ENCODE results near the gene JAGN1. TPM values are rescaled to one million over a fixed set of nuclear protein-coding genes. Genes with fewer than 3 reads are reported as not detected.
"Not testable (repeated sequence)": the region's sequence is repeated elsewhere in the genome, so short reads cannot be mapped to it uniquely, and the experiment has no call there.

The JAGN1 gene
- total and polyA plus RNA-seq, 8 donors, result 16.3 to 27.1 (median 21.9) TPM

DNA sequence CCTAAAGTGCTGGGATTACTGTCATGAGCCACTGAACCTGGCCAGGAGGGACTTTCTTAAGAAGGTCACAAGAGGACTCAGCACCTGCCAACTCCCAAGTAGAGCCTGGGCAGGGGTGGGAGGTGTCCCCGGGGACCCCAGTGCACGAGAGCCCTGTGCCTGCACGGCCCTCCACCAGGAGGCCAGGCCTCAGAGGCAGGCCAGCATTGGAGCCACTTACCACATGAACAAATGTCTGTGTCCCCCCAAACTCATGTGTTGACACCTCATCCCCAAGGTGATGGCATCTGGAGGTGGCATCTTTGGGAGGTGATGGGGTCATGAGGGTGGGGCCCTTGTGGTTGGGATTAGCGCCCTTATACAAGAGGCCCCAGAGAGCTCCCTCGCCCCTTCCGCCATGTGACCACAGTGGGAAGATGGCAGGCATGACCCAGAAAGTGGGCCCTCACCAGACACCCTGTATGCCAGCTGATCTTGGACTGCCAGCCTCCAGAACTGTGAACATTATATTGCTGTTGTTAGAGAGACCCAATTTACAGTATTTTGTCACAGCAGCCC is 43.4 kb upstream of the JAGN1 start:
- no peak for ATAC-seq
- 88 to 94% methylated on average over 6 of the region's 6 CpGs for WGBS, 2 donors
- intact Hi-C loops (cut with DNase I), result no loop called here

GRCh38 chr3:9847870-9848269 is 42.5 kb upstream of the JAGN1 start:
- H3K36me3 ChIP-seq; H3K4me1 ChIP-seq; H3K27ac ChIP-seq; H3K4me3 ChIP-seq; H3K27me3 ChIP-seq; DNase-seq; FAIRE-seq; intact Hi-C loops (cut with DNase I); H3K9me3 ChIP-seq; ATAC-seq: not testable (repeated sequence)
- WGBS, 2 donors, result 38 to 50% methylated on average over 7 to 9 of the region's 9 CpGs

More for the DNA sequence above, 43.4 kb upstream of the JAGN1 start:
- FAIRE-seq (no peak), DNase-seq (peak in 1 of 6 donors; percentile 53)
- Histone ChIP-seq H3K36me3 (no peaks in the 10 kb centered on the region), H3K4me3 (no peak overlapping the region), H3K27ac (no peak overlapping the region), H3K9me3 (no peaks in the 10 kb centered on the region), H3K27me3 (no peaks in the 10 kb centered on the region), H3K4me1 (peaks cover 0 to 7% (median 5%) of the 10 kb centered on the region in 3 donors)
- TF ChIP-seq, protein P1, sequence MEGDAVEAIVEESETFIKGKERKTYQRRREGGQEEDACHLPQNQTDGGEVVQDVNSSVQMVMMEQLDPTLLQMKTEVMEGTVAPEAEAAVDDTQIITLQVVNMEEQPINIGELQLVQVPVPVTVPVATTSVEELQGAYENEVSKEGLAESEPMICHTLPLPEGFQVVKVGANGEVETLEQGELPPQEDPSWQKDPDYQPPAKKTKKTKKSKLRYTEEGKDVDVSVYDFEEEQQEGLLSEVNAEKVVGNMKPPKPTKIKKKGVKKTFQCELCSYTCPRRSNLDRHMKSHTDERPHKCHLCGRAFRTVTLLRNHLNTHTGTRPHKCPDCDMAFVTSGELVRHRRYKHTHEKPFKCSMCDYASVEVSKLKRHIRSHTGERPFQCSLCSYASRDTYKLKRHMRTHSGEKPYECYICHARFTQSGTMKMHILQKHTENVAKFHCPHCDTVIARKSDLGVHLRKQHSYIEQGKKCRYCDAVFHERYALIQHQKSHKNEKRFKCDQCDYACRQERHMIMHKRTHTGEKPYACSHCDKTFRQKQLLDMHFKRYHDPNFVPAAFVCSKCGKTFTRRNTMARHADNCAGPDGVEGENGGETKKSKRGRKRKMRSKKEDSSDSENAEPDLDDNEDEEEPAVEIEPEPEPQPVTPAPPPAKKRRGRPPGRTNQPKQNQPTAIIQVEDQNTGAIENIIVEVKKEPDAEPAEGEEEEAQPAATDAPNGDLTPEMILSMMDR (IDR thresholded peaks at IDR 0.05), result no peak

DNA sequence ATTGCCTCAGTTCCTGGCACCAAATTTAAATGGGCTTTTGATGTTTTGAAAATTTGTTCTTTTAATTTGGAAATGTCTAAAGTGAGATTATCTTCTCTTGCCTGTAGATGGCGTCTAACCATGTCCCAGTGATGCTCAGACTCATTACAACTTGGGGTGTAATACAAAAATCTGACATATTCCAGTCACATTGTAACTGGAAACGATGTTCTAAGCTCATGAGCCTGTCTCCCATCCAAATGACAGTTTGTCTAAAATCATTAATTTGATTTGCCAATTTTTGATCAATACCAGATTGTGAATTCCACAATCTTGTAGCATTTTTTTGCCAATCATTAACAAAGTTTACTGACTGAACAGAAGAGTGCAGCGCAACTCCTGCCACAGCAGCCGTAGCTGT is 41.5 kb upstream of the JAGN1 start:
- H3K27me3 ChIP-seq; ATAC-seq; H3K36me3 ChIP-seq; H3K4me3 ChIP-seq; FAIRE-seq; H3K27ac ChIP-seq; H3K4me1 ChIP-seq; intact Hi-C loops (cut with DNase I); DNase-seq; H3K9me3 ChIP-seq: not testable (repeated sequence)
- TF ChIP-seq, protein P1 (IDR thresholded peaks at IDR 0.05), result peak in 3 of 4 donors; percentile 15 to 45 (median 36)
- 12% methylated on average over 4 of the region's 4 CpGs for WGBS, 2 donors

DNA sequence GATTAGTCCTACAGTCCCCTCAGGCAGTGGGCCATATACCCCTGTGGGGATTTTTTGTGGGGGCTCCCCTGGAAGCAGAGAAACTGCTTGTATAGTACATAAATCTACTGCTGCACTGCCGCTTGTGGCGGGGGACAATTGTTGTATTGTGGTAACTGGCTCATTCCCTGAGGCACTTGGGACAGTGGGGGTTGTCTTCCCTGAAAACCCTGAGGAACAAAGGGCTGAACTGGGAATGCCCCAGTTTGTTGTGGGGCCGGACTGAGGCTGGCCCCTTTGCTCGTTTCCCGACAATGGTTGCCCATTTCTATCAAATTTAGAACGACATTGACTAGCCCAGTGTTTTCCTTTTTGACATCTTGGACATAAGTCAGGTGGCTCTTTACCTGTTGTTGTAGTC is 39.0 kb upstream of the JAGN1 start:
- FAIRE-seq; DNase-seq; H3K4me3 ChIP-seq; H3K27ac ChIP-seq; H3K9me3 ChIP-seq; H3K36me3 ChIP-seq; intact Hi-C loops (cut with DNase I); H3K27me3 ChIP-seq; H3K4me1 ChIP-seq; ATAC-seq: not testable (repeated sequence)
- 69 to 79% methylated on average over 6 of the region's 6 CpGs for WGBS, 2 donors

DNA sequence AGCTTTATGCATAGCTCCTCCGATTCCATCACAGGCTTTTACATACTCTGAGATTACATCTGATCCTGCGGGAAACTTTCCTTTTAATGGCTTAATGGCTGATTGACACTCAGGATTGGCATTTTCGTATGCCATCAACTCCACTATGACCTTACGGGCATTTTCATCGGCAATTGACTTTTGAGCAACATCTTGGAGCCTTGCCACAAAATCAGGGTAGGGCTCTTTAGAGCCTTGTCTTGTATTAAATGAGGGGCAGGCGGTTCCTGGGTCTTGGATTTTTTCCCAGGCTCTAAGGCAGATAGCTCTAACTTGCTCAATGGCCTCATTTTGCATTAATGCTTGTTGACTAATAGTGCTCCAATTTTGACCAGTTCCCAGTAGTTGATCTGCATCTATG is 38.5 kb upstream of the JAGN1 start:
- ATAC-seq; H3K27me3 ChIP-seq; H3K4me1 ChIP-seq; DNase-seq; H3K4me3 ChIP-seq; FAIRE-seq; intact Hi-C loops (cut with DNase I); H3K36me3 ChIP-seq; H3K9me3 ChIP-seq; H3K27ac ChIP-seq: not testable (repeated sequence)
- WGBS, 2 donors, result 40 to 51% methylated on average over 6 of the region's 6 CpGs

GRCh38 chr3:9852528-9852927 is 37.9 kb upstream of the JAGN1 start:
- TF ChIP-seq, protein P1 (IDR thresholded peaks at IDR 0.05), result no peak
- intact Hi-C loops (cut with DNase I), result no loop called here

GRCh38 chr3:9854291-9854940 is 36.0 kb upstream of the JAGN1 start:
- WGBS, 2 donors, result 67 to 71% methylated on average over 11 of the region's 11 CpGs
- H3K36me3 ChIP-seq; intact Hi-C loops (cut with DNase I); H3K27ac ChIP-seq; ATAC-seq; FAIRE-seq; DNase-seq; H3K4me1 ChIP-seq; H3K27me3 ChIP-seq; H3K9me3 ChIP-seq; H3K4me3 ChIP-seq: not testable (repeated sequence)

More at GRCh38 chr3:9852528-9852927, 37.9 kb upstream of the JAGN1 start:
- no peak overlapping the region for H3K27ac ChIP-seq
- FAIRE-seq (no peak), DNase-seq (no peak), ATAC-seq (no peak)
- no peaks in the 10 kb centered on the region for H3K9me3 ChIP-seq
- H3K4me1 ChIP-seq, result no peaks in the 10 kb centered on the region
- WGBS, 2 donors, result 74 to 94% methylated on average over 6 of the region's 6 CpGs
- H3K4me3 ChIP-seq, result no peak overlapping the region
- H3K27me3 ChIP-seq, result no peaks in the 10 kb centered on the region
- H3K36me3 ChIP-seq, result no peaks in the 10 kb centered on the region

Measured in pancreas (tissue), 10 donors.